ENCODE results near the gene DEK. TPM values are rescaled to one million over a fixed set of nuclear protein-coding genes. Genes with fewer than 3 reads are reported as not detected.
"Not testable (repeated sequence)": the region's sequence is repeated elsewhere in the genome, so short reads cannot be mapped to it uniquely, and the experiment has no call there.

Gene DEK
- total RNA-seq, 6 experiments from 2014 or later = 17.8 to 49.2 (median 27.1) TPM

- Histone ChIP-seq H3K9me3 (no peaks in the 10 kb centered on the region), H3K4me1 (peaks cover 0 to 16% (median 4%) of the 10 kb centered on the region in 4 donors), H3K27me3 (no peaks in the 10 kb centered on the region), H3K27ac (no peak overlapping the region), H3K36me3 (peaks cover 0 to 19% (median 2%) of the 10 kb centered on the region in 4 donors), H3K4me3 (no peak overlapping the region)
- 81% methylated on average over 9 of the region's 9 CpGs for WGBS (ENCODE audit: insufficient coverage, low coverage, low lambda C conversion rate, missing lambda C conversion rate)
- no peak for DNase-seq
- ATAC-seq = no peak
- TF ChIP-seq POLR2A (IDR thresholded peaks at IDR 0.05) (no peak), CTCF (IDR thresholded peaks at IDR 0.05) (no peak)
- intact Hi-C loops (cut with DNase I) = no loop called here
Observed at GRCh38 chr6:18213439-18213838, 50.9 kb downstream of the DEK start.

GRCh38 chr6:18212231-18212630 lies 52.1 kb downstream of the DEK start:
- no peak overlapping the region for H3K27ac ChIP-seq
- no peaks in the 10 kb centered on the region for H3K9me3 ChIP-seq
- no peak for TF ChIP-seq CTCF (IDR thresholded peaks at IDR 0.05)
- no peak for TF ChIP-seq POLR2A (IDR thresholded peaks at IDR 0.05)
- H3K36me3 ChIP-seq = peaks cover 0 to 10% (median 2%) of the 10 kb centered on the region in 4 donors
- intact Hi-C loops (cut with DNase I) = no loop called here
- H3K4me3 ChIP-seq = no peak overlapping the region
- H3K27me3 ChIP-seq = no peaks in the 10 kb centered on the region
- DNase-seq = no peak
- peaks cover 0 to 18% (median 4%) of the 10 kb centered on the region in 4 donors for H3K4me1 ChIP-seq
- peak in 1 of 4 donors; percentile 70 for ATAC-seq
- WGBS (ENCODE audit: insufficient coverage, low coverage, low lambda C conversion rate, missing lambda C conversion rate) = 59% methylated on average over 3 of the region's 4 CpGs

- TF ChIP-seq POLR2A (IDR thresholded peaks at IDR 0.05) = no peak
Observed at GRCh38 chr6:18211338-18211737, 53.0 kb downstream of the DEK start.

GRCh38 chr6:18210707-18211106 lies 53.6 kb downstream of the DEK start:
- Histone ChIP-seq H3K4me1 (peaks cover 0 to 31% (median 11%) of the 10 kb centered on the region in 4 donors), H3K4me3 (no peak overlapping the region), H3K9me3 (no peaks in the 10 kb centered on the region), H3K36me3 (peaks cover 0 to 10% (median 2%) of the 10 kb centered on the region in 4 donors), H3K27me3 (no peaks in the 10 kb centered on the region), H3K27ac (no peak overlapping the region)
- TF ChIP-seq CTCF (IDR thresholded peaks at IDR 0.05) = no peak
- TF ChIP-seq POLR2A (IDR thresholded peaks at IDR 0.05) = no peak
- intact Hi-C loops (cut with DNase I) = no loop called here
- DNase-seq (no peak), ATAC-seq (no peak)
- 74% methylated on average over 4 of the region's 5 CpGs for WGBS (ENCODE audit: insufficient coverage, low coverage, low lambda C conversion rate, missing lambda C conversion rate)

More at GRCh38 chr6:18211338-18211737, 53.0 kb downstream of the DEK start:
- no peak for ATAC-seq
- Histone ChIP-seq H3K27me3 (no peaks in the 10 kb centered on the region), H3K36me3 (peaks cover 0 to 10% (median 2%) of the 10 kb centered on the region in 4 donors), H3K9me3 (no peaks in the 10 kb centered on the region), H3K27ac (no peak overlapping the region), H3K4me1 (peaks cover 0 to 27% (median 8%) of the 10 kb centered on the region in 4 donors), H3K4me3 (no peak overlapping the region)
- intact Hi-C loops (cut with DNase I) = no loop called here
- WGBS (ENCODE audit: insufficient coverage, low coverage, low lambda C conversion rate, missing lambda C conversion rate) = 95% methylated on average over 4 of the region's 6 CpGs
- DNase-seq = no peak

- peak overlapping the region in 2 of 3 donors; percentile 65 to 73 for H3K27ac ChIP-seq
- H3K36me3 ChIP-seq = peaks cover 0 to 10% (median under 1%) of the 10 kb centered on the region in 4 donors
- no peaks in the 10 kb centered on the region for H3K9me3 ChIP-seq
- TF ChIP-seq CTCF (IDR thresholded peaks at IDR 0.05) = no peak
- no peak for TF ChIP-seq POLR2A (IDR thresholded peaks at IDR 0.05)
- H3K27me3 ChIP-seq = no peaks in the 10 kb centered on the region
- intact Hi-C loops (cut with DNase I) = no loop called here
- peak in 1 of 3 donors; percentile 67 for DNase-seq
- peak overlapping the region in 1 of 3 donors; percentile 8 for H3K4me3 ChIP-seq
- peak; percentile 80 to 94 (median 92) for ATAC-seq
- H3K4me1 ChIP-seq = peaks cover 0 to 31% (median 11%) of the 10 kb centered on the region in 4 donors
- 27% methylated on average over 7 of the region's 12 CpGs for WGBS (ENCODE audit: insufficient coverage, low coverage, low lambda C conversion rate, missing lambda C conversion rate)
Observed at GRCh38 chr6:18209539-18210197, 54.7 kb downstream of the DEK start.

GRCh38 chr6:18208778-18209177 lies 55.6 kb downstream of the DEK start:
- ATAC-seq; H3K27me3 ChIP-seq; H3K36me3 ChIP-seq; intact Hi-C loops (cut with DNase I); DNase-seq; H3K9me3 ChIP-seq; H3K4me3 ChIP-seq: not testable (repeated sequence)
- WGBS (ENCODE audit: insufficient coverage, low coverage, low lambda C conversion rate, missing lambda C conversion rate) = 90% methylated on average over 1 of the region's 9 CpGs
- H3K27ac ChIP-seq = peak overlapping the region in 1 of 3 donors; percentile 65
- H3K4me1 ChIP-seq = peaks cover 0 to 31% (median 11%) of the 10 kb centered on the region in 4 donors
